Suprapubic skin (tissue), 3 donors: ENCODE measurements around the gene BMPR1B.

Experiments used
- CTCF ChIP-seq, 2 donors: fragments of 200-600 bp in 1 of 2; fragments of 450-650 bp in 1 of 2; sonication (generic) in 1 of 2; IDR thresholded peaks; one replicate each; pipeline ENCODE4 v1.5.1; 2016 to 2019; ENCODE audit warnings: antibody characterized with exemption in 2 of 2, mild to moderate bottlenecking in 1 of 2, moderate library complexity in 1 of 2
- POLR2A ChIP-seq, 2 donors: fragments of 450-650 bp; IDR thresholded peaks; one replicate each; pipeline ENCODE4 v1.6.1; 2017; ENCODE audit warnings: antibody characterized with exemption in 2 of 2, mild to moderate bottlenecking in 2 of 2, moderate library complexity in 2 of 2

GRCh38 chr4:94814237-94814636 is 56.5 kb downstream of the BMPR1B start:
- TF ChIP-seq CTCF (IDR thresholded peaks at IDR 0.05) (no peak), POLR2A (IDR thresholded peaks at IDR 0.05) (no peak)
